Ecto neural progenitor cell (in vitro differentiated cells): ENCODE results near the gene KCNIP3.
"Not testable (repeated sequence)": the region's sequence is repeated elsewhere in the genome, so short reads cannot be mapped to it uniquely, and the experiment has no call there.

ENCODE experiments used
- DNase-seq: peaks from one replicate; pipeline ENCODE4 v3.0.0-alpha.2; 2018; ENCODE audit warnings: low spot score

Gene KCNIP3

DNA sequence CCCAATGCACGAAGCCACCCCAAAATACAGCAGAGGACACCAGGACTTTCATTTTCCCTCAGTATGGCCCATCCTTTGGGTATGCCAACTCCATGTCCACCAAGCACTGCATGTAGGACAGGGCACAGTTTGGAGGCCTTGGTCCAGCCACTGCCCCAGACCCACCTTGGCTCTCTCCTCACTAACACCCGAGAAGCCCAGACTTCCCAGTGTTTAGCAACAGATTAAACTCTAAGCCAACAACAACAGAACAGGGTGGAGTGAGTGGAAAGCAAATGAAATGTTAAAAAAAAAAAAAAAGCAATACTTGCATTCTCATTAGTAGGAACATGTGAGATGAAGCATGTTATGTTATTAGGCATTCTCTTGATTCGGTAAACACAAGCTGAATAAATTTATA is 118.0 kb downstream of the KCNIP3 start:
- not testable (repeated sequence) for DNase-seq

DNA sequence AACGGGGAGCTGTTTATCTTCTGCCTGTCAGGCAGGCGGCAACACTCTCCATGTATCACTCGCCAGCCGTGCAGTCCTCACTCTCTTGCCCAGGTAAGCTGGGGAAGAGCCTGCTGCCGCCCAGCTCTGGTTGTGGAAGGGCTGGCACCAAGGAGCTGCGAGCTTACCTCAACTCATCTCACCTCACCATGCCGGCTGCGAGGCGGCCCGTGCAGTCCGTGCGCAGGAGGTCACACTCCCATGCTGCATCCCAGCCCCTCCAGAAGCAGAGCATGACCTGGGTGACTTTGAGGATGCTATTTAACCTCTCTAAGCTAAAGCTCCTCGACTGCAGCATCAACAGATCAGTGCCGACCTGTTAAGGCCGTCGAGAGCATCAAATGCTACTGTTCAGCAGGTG is 118.4 kb downstream of the KCNIP3 start:
- not testable (repeated sequence) for DNase-seq

DNA sequence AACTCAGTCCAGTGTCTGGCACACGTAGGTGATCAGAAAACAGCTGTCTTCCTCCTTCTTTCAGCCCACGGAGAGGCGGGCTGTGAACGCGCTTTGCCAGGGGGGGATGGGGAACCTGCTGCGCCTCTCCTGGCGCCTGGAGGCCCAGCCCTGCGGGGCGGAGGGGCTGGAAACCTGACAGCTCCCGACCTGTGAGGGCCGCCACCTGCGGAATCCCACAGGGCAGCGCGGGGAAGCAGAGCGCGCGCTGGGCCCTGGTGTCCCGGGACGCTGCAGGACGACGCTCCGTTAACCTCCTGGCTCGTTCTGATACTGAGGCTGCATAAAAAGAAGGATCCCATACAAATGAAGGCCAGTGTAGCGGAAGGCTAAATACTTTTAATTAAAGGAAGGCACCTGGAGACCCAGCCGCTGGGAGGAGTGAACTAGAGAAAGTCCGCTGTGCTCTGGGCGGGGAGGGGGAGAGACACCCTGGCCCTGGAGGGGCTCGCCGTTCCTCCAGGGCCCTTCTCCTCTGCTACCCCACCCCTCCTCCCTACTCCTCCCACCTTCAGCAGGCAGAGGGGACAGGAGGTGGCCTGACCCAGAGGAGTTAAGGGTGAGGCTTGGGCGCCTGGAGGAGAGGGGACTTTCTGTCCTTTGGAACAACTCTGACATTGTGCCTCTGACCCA is 130.2 kb downstream of the KCNIP3 start:
- DNase-seq, result not testable (repeated sequence)

DNA sequence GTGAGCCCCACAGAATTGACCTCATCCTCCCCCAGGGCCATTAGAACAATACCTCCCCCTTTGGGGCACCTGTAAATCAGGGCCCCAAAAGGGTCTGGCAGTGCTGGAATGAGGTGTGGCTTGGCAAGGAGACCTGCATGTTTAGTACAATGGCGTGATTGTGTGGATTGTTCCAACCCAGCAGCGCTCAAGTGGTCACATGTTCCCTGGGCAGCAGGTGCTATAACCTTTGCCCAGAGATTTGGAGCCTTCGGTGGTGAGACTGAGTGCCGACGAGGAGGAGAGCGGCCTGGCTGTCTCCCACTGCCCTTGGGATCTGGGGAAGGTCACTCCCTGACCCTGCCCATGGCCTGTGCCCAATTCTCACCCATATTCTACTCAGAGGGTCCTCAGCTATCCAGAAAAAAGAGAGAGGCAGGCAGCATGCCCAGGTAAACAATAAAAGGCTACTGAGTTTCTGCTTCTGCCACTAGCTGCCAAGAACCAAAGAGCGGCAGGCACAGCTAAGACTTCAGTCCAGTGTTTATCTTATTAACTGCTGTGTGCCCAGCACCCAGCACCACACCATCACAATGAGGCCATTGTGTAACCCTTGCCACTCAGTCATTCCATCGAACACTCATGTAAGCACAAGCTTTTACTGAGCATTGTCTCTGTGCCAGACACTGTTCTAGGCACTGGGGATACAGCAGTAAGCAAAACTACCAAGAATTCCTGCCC is 132.8 kb downstream of the KCNIP3 start:
- not testable (repeated sequence) for DNase-seq

DNA sequence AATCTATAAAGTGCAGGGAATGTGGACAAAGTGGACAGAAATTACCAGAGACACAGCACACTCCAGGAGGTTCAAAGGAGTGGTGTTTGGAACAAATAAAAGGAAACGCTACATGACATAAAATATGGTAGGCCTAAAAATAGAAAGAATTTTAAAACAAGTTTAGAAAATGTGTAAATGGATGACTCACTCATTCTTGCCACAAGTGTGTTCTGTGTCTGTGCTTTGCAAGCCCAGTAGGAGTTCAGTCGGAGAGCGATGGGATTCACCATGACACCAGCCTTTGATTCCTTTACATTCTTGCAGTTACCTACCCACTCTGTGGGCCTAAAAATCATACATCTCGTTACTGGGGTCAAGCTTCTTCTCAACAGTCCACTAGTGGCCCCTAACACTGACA is 136.2 kb downstream of the KCNIP3 start:
- not testable (repeated sequence) for DNase-seq

DNA sequence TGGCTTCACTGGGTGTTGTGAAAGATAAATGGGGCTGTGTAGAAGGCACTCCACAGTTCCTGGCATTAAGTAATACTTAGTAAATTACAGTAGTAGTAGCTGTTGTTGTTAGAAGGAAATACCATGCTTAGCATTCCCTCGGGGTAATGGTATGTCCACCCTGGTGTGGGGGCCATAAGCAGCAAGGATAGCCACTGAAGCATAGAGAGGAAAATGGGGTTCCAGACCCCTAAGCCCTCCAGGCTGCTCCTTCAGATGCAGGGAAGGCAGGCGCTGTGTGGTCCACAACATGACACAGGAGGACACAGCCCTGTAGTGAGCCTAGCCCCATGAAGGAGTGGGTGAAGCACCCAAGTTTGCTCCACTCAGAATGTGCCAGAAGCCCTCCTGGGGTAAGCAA is 136.8 kb downstream of the KCNIP3 start:
- DNase-seq, result not testable (repeated sequence)

DNA sequence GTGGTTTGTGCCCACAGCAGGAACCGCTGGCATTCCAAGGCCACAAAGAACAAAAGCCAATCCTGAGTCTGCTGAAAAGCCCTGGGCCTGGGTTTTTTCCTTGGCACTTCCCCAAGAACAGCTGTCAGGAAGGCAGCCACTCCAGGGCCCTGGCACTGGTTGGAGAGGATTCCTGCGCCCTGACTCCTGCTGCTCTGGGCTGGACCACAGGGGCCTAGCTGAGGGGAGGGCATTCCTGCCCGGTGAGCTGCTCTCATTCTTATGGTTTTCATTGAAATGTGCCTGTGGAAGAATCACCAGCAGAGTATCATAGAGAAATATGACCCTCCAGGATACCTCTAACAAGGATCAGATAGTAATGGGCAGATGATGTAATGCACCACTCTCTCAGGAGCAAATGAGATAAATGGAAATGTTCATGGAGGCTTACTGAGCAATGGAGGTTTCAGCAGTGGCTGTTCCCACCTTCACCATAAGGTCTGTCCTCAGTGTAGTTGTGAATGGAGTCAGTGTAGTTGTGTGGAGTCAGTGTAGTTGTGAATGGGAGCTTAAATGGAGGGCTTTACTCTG is 137.4 kb downstream of the KCNIP3 start:
- not testable (repeated sequence) for DNase-seq

DNA sequence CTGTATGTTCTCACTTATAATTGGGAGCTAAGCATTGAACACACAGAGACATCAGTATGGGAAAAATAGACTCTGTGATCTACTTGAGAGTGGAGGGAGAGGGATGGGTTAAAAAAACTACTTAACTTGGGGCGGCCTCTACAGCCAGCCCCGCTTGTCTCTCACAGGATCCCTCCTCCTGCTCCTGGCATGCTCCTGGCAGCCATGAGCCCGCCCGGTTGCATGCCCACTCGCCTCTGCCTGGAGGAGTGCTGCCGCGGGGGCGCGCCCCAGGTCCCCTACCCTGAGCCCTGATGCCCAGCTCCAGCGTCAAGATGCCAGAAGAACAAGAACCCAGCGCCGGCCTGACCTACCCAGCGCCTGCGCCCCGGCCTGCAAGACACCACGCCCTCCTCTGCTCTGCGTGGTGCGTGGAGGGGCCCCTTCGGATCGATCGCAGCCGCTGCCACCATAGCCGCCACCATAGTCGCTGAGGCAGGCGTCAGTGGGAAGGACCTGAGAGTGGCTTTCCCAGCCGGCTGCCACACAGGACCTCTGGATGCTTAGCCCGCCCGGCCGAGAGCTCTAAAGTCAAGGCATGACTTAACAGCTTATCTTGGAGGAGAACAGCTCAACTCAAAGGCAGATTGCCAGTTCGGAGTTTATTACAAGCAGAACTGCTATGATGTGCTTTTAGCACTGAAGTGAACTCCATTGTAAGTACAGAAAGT is 138.2 kb downstream of the KCNIP3 start:
- not testable (repeated sequence) for DNase-seq
